GM12878 (cell line): ENCODE measurements around the gene RTF2. TPM values are rescaled to one million over a fixed set of nuclear protein-coding genes. Genes with fewer than 3 reads are reported as not detected.

ENCODE experiments used
- ASH2L ChIP-seq: fragments of 300-600, 200-600 bp; sonication (generic); IDR thresholded peaks from 2 replicates; pipeline ENCODE4 v1.6.1; 2017; ENCODE audit warnings: low read depth, mild to moderate bottlenecking, borderline replicate concordance
- BCLAF1 ChIP-seq: fragments of 450-650 bp; IDR thresholded peaks from 2 replicates; pipeline ENCODE4 v1.6.1; 2017; ENCODE audit warnings: antibody characterized with exemption, mild to moderate bottlenecking, moderate library complexity
- CEBPB ChIP-seq, 2 experiments: fragments of 150-350 bp in 1 of 2; IDR thresholded peaks; 2 replicates each; pipeline ENCODE4 v1.6.1; 2012 to 2014; ENCODE audit warnings: low read depth in 2 of 2, low read length in 2 of 2, borderline replicate concordance in 1 of 2, inconsistent platforms in 1 of 2
- EP300 ChIP-seq, 2 experiments: fragments of 150-350 bp in 1 of 2; IDR thresholded peaks; 2 replicates each; pipeline ENCODE4 v1.6.1; 2011 to 2012; ENCODE audit warnings: low read depth in 2 of 2, low read length in 2 of 2, borderline replicate concordance in 1 of 2, improper control_type of control experiment in 1 of 2, inconsistent platforms in 1 of 2; ENCODE audit not compliant: control insufficient read depth in 1 of 2
- HCFC1 ChIP-seq: fragments of 150-350 bp; IDR thresholded peaks from 2 replicates; pipeline ENCODE4 v1.6.1; 2014; ENCODE audit warnings: low read length
- JUNB ChIP-seq: IDR thresholded peaks from 2 replicates; pipeline ENCODE4 v1.6.1; 2016; ENCODE audit warnings: antibody characterized with exemption, mild to moderate bottlenecking
- KAT2A ChIP-seq: conservative IDR thresholded peaks from 2 replicates; pipeline ENCODE4 v1.6.1; 2011; ENCODE audit warnings: low read depth, low read length; ENCODE audit not compliant: control insufficient read depth
- MTA3 ChIP-seq: IDR thresholded peaks from 2 replicates; pipeline ENCODE4 v1.6.1; 2012; ENCODE audit warnings: low read length, inconsistent platforms, borderline replicate concordance
- NBN ChIP-seq: fragments of 450-650 bp; IDR thresholded peaks from 2 replicates; pipeline ENCODE4 v1.6.1; 2016
- NFXL1 ChIP-seq: fragments of 450-650 bp; IDR thresholded peaks from 2 replicates; pipeline ENCODE4 v1.6.1; 2017; ENCODE audit warnings: antibody characterized with exemption, mild to moderate bottlenecking, borderline replicate concordance
- PBX3 ChIP-seq: IDR thresholded peaks from 2 replicates; pipeline ENCODE4 v1.6.1; 2011; ENCODE audit warnings: mild to moderate bottlenecking, low read depth, low read length, moderate library complexity; ENCODE audit not compliant: insufficient replicate concordance
- PKNOX1 ChIP-seq: fragments of 450-650 bp; IDR thresholded peaks from 2 replicates; pipeline ENCODE4 v1.6.1; 2016; ENCODE audit warnings: mild to moderate bottlenecking
- RCOR1 ChIP-seq: conservative IDR thresholded peaks from 2 replicates; pipeline ENCODE4 v1.6.1; 2012; ENCODE audit warnings: low read depth, low read length, improper control_type of control experiment
- RELB ChIP-seq: fragments of 450-650 bp; IDR thresholded peaks from 2 replicates; pipeline ENCODE4 v1.6.1; 2017; ENCODE audit warnings: low read depth, mild to moderate bottlenecking, moderate library complexity
- SIN3A ChIP-seq: IDR thresholded peaks from 2 replicates; pipeline ENCODE4 v1.6.1; 2012; ENCODE audit warnings: low read depth, low read length, improper control_type of control experiment
- SMAD5 ChIP-seq: IDR thresholded peaks from 2 replicates; pipeline ENCODE4 v1.6.1; 2016; ENCODE audit warnings: antibody characterized with exemption, low read depth
- USF1 ChIP-seq: IDR thresholded peaks from 2 replicates; pipeline ENCODE4 v1.6.1; 2011; ENCODE audit warnings: borderline replicate concordance, low read depth, mild to moderate bottlenecking, moderate library complexity, mixed read lengths, low read length; ENCODE audit not compliant: insufficient read depth; ENCODE audit errors: extremely low read length
- WRNIP1 ChIP-seq: IDR thresholded peaks from 2 replicates; pipeline ENCODE4 v1.6.1; 2011; ENCODE audit warnings: low read depth, low read length, improper control_type of control experiment, borderline replicate concordance
- ZBTB33 ChIP-seq: fragments of 450-650 bp; IDR thresholded peaks from 2 replicates; pipeline ENCODE4 v1.6.1; 2017; ENCODE audit warnings: mild to moderate bottlenecking
- ZNF24 ChIP-seq: fragments of 450-650 bp; IDR thresholded peaks from 2 replicates; pipeline ENCODE4 v1.6.1; 2017; ENCODE audit warnings: antibody characterized with exemption, mild to moderate bottlenecking
- polyA plus RNA-seq, 11 experiments: library from polyadenylated mRNA; depleted of rRNA in 4 of 11; unstranded in 6 of 11; stranded (reverse) in 5 of 11; fragments of >200 nt; fragmentation: Nextera tagmentation in 4 of 11; fragmentation: Illumina TruSeq in 1 of 11; extraction: Ambion mirVana in 4 of 11; extraction: Trizol in 1 of 11; gene quantifications; 1 replicate in 1 of 11; 2 replicates in 10 of 11; pipeline versions ENCODE4 v1.2.1 to v1.2.3, GENCODE V29; 2011 to 2016; ENCODE audit warnings: inconsistent platforms in 2 of 11, missing spikeins in 2 of 11, low read depth in 1 of 11
- total RNA-seq, 4 experiments: library from RNA; depleted of rRNA in 3 of 4; stranded (reverse); fragments of >200 nt in 3 of 4; fragmentation: Illumina TruSeq in 1 of 4; extraction: Trizol in 1 of 4; gene quantifications; 2 replicates each; pipeline versions ENCODE4 v1.2.1 to v1.2.3, GENCODE V29; 2013 to 2021

Gene RTF2
- total and polyA plus RNA-seq, 10 of the 15 experiments (the other 5 are each of a cell fraction or from before 2014, with no cell fraction given), result 66.2 to 133 (median 82.9) TPM

- TF ChIP-seq RCOR1, result no peak
- TF ChIP-seq NFXL1, result no peak
- TF ChIP-seq RELB, result peak; percentile 91
- no peak for TF ChIP-seq MTA3
- TF ChIP-seq PKNOX1, result peak; percentile 80
- no peak for TF ChIP-seq ZBTB33
- peak; percentile 83 for TF ChIP-seq HCFC1
- TF ChIP-seq KAT2A, result no peak
- no peak; the same call in 1 of the 2 replicates for TF ChIP-seq SMAD5
- no peak for TF ChIP-seq CEBPB (IDR thresholded peaks at IDR 0.05; ENCODE audit: borderline replicate concordance in 1 of 2, low read depth in 2 of 2, low read length in 2 of 2)
- TF ChIP-seq PBX3, result no peak
- TF ChIP-seq ASH2L, result no peak
- peak; percentile 88 for TF ChIP-seq NBN
- no peak for TF ChIP-seq BCLAF1
- peak; percentile 89 for TF ChIP-seq SIN3A
- TF ChIP-seq WRNIP1, result no peak
- no peak for TF ChIP-seq JUNB
- TF ChIP-seq ZNF24, result no peak
- peak; percentile 12 to 65; a peak in 1 of 4 replicates for TF ChIP-seq EP300 (IDR thresholded peaks at IDR 0.05; ENCODE audit: borderline replicate concordance in 1 of 2, control insufficient read depth in 1 of 2, low read depth in 2 of 2, low read length in 2 of 2)
- TF ChIP-seq USF1, result no peak
Observed at GRCh38 chr20:56468316-56469076, at the start of gene RTF2 (continued).
